ENCODE measurements around the gene CNIH4. TPM values are rescaled to one million over a fixed set of nuclear protein-coding genes. Genes with fewer than 3 reads are reported as not detected.

The CNIH4 gene
- polyA plus RNA-seq, 3 donors, result 33.4 to 106 (median 94.7) TPM

DNA sequence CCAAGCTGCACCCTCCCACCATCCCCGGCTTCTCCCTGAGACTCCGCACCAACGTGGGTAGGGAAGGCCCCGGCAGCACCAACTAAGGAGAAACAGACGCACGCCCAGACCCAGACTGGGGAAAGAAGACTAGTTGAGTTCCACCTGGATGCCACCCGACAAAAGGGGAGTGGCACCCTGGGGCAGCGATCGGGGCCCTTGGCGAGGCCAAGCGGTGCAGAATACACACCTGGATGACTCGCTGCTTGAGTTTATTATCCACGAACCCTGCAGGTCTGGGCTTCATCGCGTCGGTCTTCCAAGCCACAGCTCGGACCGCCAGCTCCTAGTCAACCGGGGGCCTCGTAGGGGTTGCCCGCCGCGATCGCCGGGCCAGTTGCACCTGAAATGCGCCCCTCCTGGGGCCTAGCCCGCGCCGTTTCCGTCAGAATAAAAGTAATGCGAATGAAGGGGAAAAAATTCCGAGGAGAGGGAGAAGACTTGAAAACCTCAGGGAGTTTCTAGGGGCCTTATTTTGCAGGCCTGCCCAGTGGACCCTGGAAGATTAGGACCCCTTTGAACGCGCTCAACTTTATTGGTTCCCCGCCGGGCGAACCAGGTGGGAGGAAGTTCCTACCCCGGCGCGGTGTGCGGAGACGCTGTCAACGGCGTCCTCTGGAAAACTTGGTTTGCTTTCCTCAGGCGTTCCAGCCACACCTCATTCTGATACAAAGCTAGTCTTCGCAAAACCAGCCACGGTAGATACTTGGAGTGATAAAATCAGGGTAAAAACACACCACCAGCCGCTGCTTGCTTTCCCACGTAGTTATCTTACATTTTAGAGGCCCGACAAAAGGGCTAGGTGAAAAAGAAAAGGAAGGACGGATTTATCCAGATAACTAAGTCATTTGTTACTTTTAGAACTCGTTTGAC, 26.6 kb upstream of the CNIH4 start, which contains the start of gene NVL:
NVL (minus strand) TSS at position 331 of the 912 bp plus-strand sequence; CDS start at position 286, 45 bp downstream.
- H3K79me2 ChIP-seq (ENCODE audit: insufficient read depth, low read length), result peaks cover 37% of the 10 kb centered on the region
- peak within 1 kb of the TSS; percentile 57 to 89 (median 72) for H3K4me3 ChIP-seq (replicated peaks in 1 of 3; ENCODE audit: low read depth in 2 of 3, low read length in 3 of 3)
- H4K20me1 ChIP-seq (ENCODE audit: insufficient read depth, low read length), result no peaks in the 10 kb centered on the region
- H2AFZ ChIP-seq (ENCODE audit: insufficient read depth, low read depth, low read length, poor library complexity, severe bottlenecking), result peak within 1 kb of the TSS; percentile 96
- TF ChIP-seq, protein P1, sequence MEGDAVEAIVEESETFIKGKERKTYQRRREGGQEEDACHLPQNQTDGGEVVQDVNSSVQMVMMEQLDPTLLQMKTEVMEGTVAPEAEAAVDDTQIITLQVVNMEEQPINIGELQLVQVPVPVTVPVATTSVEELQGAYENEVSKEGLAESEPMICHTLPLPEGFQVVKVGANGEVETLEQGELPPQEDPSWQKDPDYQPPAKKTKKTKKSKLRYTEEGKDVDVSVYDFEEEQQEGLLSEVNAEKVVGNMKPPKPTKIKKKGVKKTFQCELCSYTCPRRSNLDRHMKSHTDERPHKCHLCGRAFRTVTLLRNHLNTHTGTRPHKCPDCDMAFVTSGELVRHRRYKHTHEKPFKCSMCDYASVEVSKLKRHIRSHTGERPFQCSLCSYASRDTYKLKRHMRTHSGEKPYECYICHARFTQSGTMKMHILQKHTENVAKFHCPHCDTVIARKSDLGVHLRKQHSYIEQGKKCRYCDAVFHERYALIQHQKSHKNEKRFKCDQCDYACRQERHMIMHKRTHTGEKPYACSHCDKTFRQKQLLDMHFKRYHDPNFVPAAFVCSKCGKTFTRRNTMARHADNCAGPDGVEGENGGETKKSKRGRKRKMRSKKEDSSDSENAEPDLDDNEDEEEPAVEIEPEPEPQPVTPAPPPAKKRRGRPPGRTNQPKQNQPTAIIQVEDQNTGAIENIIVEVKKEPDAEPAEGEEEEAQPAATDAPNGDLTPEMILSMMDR (IDR thresholded peaks at IDR 0.05), result no peak
- H3K9me3 ChIP-seq (replicated peaks in 1 of 2; ENCODE audit: control insufficient read depth in 1 of 2, insufficient read depth in 1 of 2, low read length in 2 of 2), result no peaks in the 10 kb centered on the region
- H3K27me3 ChIP-seq (ENCODE audit: control insufficient read depth in 2 of 2, insufficient read depth in 2 of 2, low read length in 2 of 2), result no peaks in the 10 kb centered on the region
- under 1% methylated on average over 38 of the region's 52 CpGs for WGBS (ENCODE audit: insufficient coverage)
- Mint-ChIP-seq H3K27ac (peak within 1 kb of the TSS; percentile 97 to 100 (median 99)), H3K4me3 (peak within 1 kb of the TSS; percentile 94 to 96), H3K9me3 (peaks cover 0 to 3% (median 0%) of the 10 kb centered on the region in 7 donors), H3K4me1 (peaks cover 39% of the 10 kb centered on the region), H3K27me3 (ENCODE audit: low read depth in 3 of 3) (peaks cover 0 to 2% (median 2%) of the 10 kb centered on the region in 3 donors), H3K36me3 (peaks cover 10 to 11% of the 10 kb centered on the region in 2 donors)
- peak within 1 kb of the TSS; percentile 86 for H3K4me2 ChIP-seq (replicated peaks; ENCODE audit: extremely low read depth, low read length, poor library complexity, severe bottlenecking)
- peak; percentile 66 to 75 (median 71) for DNase-seq
- intact Hi-C loops (cut with micrococcal nuclease), result loop anchor here (5.0 kb wide), 1 partner anchor 218 kb away; the partner anchor contains the start of gene FBXO28 (in 2 of the 2)
- peaks cover 16 to 24% of the 10 kb centered on the region in 2 donors for H3K4me1 ChIP-seq (ENCODE audit: control insufficient read depth in 1 of 2, insufficient read depth in 2 of 2, low read length in 2 of 2)
- peak within 1 kb of the TSS; percentile 82 for H3K9ac ChIP-seq (ENCODE audit: insufficient read depth, low read length, poor library complexity, severe bottlenecking)
- H3K27ac ChIP-seq (ENCODE audit: low read depth in 1 of 2, low read length in 2 of 2), result peak within 1 kb of the TSS; percentile 73 to 90
- peaks cover 0 to 12% of the 10 kb centered on the region in 2 donors for H3K36me3 ChIP-seq (replicated peaks in 1 of 2; ENCODE audit: control insufficient read depth in 1 of 2, insufficient read depth in 2 of 2, low read length in 2 of 2)

DNA sequence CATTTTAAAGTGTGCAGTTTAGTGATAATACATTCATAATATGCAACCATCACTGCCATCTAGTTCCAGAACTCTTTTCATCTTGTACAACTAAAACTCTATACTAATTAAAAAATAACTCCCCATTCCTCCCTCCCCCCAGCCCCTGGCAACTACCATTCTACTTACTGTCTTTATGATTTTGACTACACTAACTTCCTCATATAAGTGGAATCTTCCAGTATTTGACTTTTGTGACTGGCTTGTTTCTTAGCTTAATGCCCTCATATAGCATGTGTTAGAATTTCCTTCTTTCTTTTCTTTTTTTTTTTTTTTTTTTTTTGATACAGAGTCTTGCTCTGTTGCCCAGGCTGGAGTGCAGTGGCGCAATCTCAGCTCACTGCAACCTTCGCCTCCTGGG, 25.4 kb upstream of the CNIH4 start:
- no peak overlapping the region for H3K4me3 ChIP-seq (replicated peaks in 1 of 3; ENCODE audit: low read depth in 2 of 3, low read length in 3 of 3)
- no peak overlapping the region for H2AFZ ChIP-seq (ENCODE audit: insufficient read depth, low read depth, low read length, poor library complexity, severe bottlenecking)
- intact Hi-C loops (cut with micrococcal nuclease), result loop anchor here (5.0 kb wide), 1 partner anchor 219 kb away; the partner anchor contains the start of gene FBXO28 (in 2 of the 2)
- peaks cover 0 to 2% (median 0%) of the 10 kb centered on the region in 3 donors for H3K27me3 Mint-ChIP-seq (ENCODE audit: low read depth in 3 of 3)
- H3K36me3 ChIP-seq (replicated peaks in 1 of 2; ENCODE audit: control insufficient read depth in 1 of 2, insufficient read depth in 2 of 2, low read length in 2 of 2), result peaks cover 0 to 5% of the 10 kb centered on the region in 2 donors
- H3K4me2 ChIP-seq (replicated peaks; ENCODE audit: extremely low read depth, low read length, poor library complexity, severe bottlenecking), result no peak overlapping the region
- TF ChIP-seq, protein P1 (IDR thresholded peaks at IDR 0.05), result no peak
- H3K4me3 Mint-ChIP-seq, result no peak overlapping the region
- peaks cover 39% of the 10 kb centered on the region for H3K4me1 Mint-ChIP-seq
- no peaks in the 10 kb centered on the region for H4K20me1 ChIP-seq (ENCODE audit: insufficient read depth, low read length)
- no CpG with 5 or more reads among the region's 2 CpGs for WGBS (ENCODE audit: insufficient coverage)
- no peak for DNase-seq
- H3K4me1 ChIP-seq (ENCODE audit: control insufficient read depth in 1 of 2, insufficient read depth in 2 of 2, low read length in 2 of 2), result peaks cover 16 to 24% of the 10 kb centered on the region in 2 donors
- no peaks in the 10 kb centered on the region for H3K9me3 ChIP-seq (replicated peaks in 1 of 2; ENCODE audit: control insufficient read depth in 1 of 2, insufficient read depth in 1 of 2, low read length in 2 of 2)
- peaks cover 34% of the 10 kb centered on the region for H3K79me2 ChIP-seq (ENCODE audit: insufficient read depth, low read length)
- H3K27ac Mint-ChIP-seq, result peak overlapping the region in 1 of 7 donors; percentile 30
- no peaks in the 10 kb centered on the region for H3K27me3 ChIP-seq (ENCODE audit: control insufficient read depth in 2 of 2, insufficient read depth in 2 of 2, low read length in 2 of 2)
- H3K27ac ChIP-seq (ENCODE audit: low read depth in 1 of 2, low read length in 2 of 2), result no peak overlapping the region
- no peak overlapping the region for H3K9ac ChIP-seq (ENCODE audit: insufficient read depth, low read length, poor library complexity, severe bottlenecking)
- peaks cover 0 to 5% of the 10 kb centered on the region in 2 donors for H3K36me3 Mint-ChIP-seq
- peaks cover 0 to 3% (median 0%) of the 10 kb centered on the region in 7 donors for H3K9me3 Mint-ChIP-seq

Measured in CD14-positive monocyte (primary cell).